Peyer's patch (tissue), 4 donors: ENCODE data around the gene GJB2. TPM values are rescaled to one million over a fixed set of nuclear protein-coding genes. Genes with fewer than 3 reads are reported as not detected.

Experiments
- DNase-seq, 3 donors: peaks; one replicate each; pipeline ENCODE4 v3.0.0-alpha.2; 2017 to 2019
- H3K27ac ChIP-seq, 4 donors: fragments of 200-600 bp; sonication (generic); one replicate each; pipeline ENCODE4 v1.5.1; 2016 to 2019
- H3K27me3 ChIP-seq, 2 donors: fragments of 200-600 bp; sonication (generic); one replicate each; pipeline ENCODE4 v1.5.1; 2019
- H3K36me3 ChIP-seq, 3 donors: fragments of 200-600 bp; sonication (generic); one replicate each; pipeline ENCODE4 v1.5.1; 2016 to 2019
- H3K4me1 ChIP-seq, 4 donors: fragments of 200-600 bp; sonication (generic); one replicate each; pipeline ENCODE4 v1.5.1; 2016 to 2019
- H3K4me3 ChIP-seq, 4 donors: fragments of 200-600 bp; sonication (generic); 1 replicate in 3 of 4; 2 replicates in 1 of 4; pipeline ENCODE4 v1.5.1; 2016 to 2019; ENCODE audit warnings: mild to moderate bottlenecking in 1 of 4
- H3K9me3 ChIP-seq, 4 donors: fragments of 200-600 bp; sonication (generic); one replicate each; pipeline ENCODE4 v1.5.1; 2016 to 2019; ENCODE audit warnings: mild to moderate bottlenecking in 1 of 4
- CTCF ChIP-seq, 6 experiments: fragments of 450-650 bp in 4 of 6; fragments of 200-600 bp in 2 of 6; sonication (generic) in 1 of 6; IDR thresholded peaks; one replicate each; pipeline ENCODE4 v1.5.1; 2017 to 2019; ENCODE audit warnings: antibody characterized with exemption in 6 of 6, mild to moderate bottlenecking in 3 of 6, moderate library complexity in 1 of 6
- POLR2A ChIP-seq, 2 donors: fragments of 450-650 bp; IDR thresholded peaks; one replicate each; pipeline ENCODE4 v1.5.1; 2017; ENCODE audit warnings: antibody characterized with exemption in 2 of 2, mild to moderate bottlenecking in 2 of 2, moderate library complexity in 2 of 2
- total RNA-seq, 4 donors: library from RNA; depleted of rRNA; stranded (reverse); fragments of >200 nt; gene quantifications; one replicate each; pipeline ENCODE4 v1.1.0, GENCODE V29; 2016

Gene GJB2
- total RNA-seq, 4 donors from 2014 or later: 3.3 to 25.7 (median 14.1) TPM

DNA sequence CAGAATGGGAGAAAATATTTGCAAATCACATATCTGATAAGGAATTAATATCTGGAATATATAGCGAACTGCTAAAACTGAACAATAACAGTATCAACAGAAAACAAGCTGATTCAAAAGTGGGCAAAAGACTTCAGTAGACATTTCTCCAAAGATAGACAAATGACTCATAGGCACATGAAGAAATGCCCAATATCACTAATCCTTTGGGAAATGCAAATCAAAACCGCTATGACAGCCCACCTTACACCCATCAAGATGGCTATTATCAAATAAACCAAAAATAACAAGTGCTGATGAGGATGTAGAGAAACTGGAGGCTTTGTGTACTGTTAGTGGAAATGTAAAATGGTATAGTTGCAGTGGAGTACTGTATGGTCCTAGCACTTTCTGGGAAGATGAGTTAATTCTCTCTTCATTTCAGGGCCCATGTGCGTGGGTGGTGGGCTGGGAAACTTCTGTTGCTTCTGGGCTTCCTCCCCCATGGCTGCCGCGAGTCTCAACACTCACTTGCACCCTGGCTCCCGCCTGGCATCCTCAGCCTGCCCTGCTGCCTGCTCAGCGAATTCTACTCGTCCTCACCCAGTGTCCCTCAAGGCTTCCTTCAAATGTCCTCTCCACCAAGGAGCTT is 19.5 kb downstream of the GJB2 start:
- Histone ChIP-seq H3K4me3 (no peak overlapping the region), H3K9me3 (no peaks in the 10 kb centered on the region), H3K27me3 (no peaks in the 10 kb centered on the region), H3K36me3 (no peaks in the 10 kb centered on the region), H3K27ac (no peak overlapping the region), H3K4me1 (no peaks in the 10 kb centered on the region)
- DNase-seq: no peak
- TF ChIP-seq CTCF (IDR thresholded peaks at IDR 0.05): no peak
- TF ChIP-seq POLR2A (IDR thresholded peaks at IDR 0.05): no peak

GRCh38 chr13:20171364-20171763 is 21.4 kb downstream of the GJB2 start:
- Histone ChIP-seq H3K4me3 (no peak overlapping the region), H3K27ac (no peak overlapping the region), H3K27me3 (no peaks in the 10 kb centered on the region), H3K9me3 (no peaks in the 10 kb centered on the region), H3K36me3 (no peaks in the 10 kb centered on the region), H3K4me1 (no peaks in the 10 kb centered on the region)
- no peak for DNase-seq
- no peak for TF ChIP-seq POLR2A (IDR thresholded peaks at IDR 0.05)
- no peak for TF ChIP-seq CTCF (IDR thresholded peaks at IDR 0.05)

GRCh38 chr13:20170921-20171320 is 21.8 kb downstream of the GJB2 start:
- no peaks in the 10 kb centered on the region for H3K36me3 ChIP-seq
- no peak overlapping the region for H3K4me3 ChIP-seq
- no peak for DNase-seq
- H3K27ac ChIP-seq: no peak overlapping the region
- H3K4me1 ChIP-seq: no peaks in the 10 kb centered on the region
- no peaks in the 10 kb centered on the region for H3K27me3 ChIP-seq
- H3K9me3 ChIP-seq: no peaks in the 10 kb centered on the region
- TF ChIP-seq POLR2A (IDR thresholded peaks at IDR 0.05): no peak
- no peak for TF ChIP-seq CTCF (IDR thresholded peaks at IDR 0.05)

GRCh38 chr13:20168396-20168795 is 24.3 kb downstream of the GJB2 start:
- H3K27me3 ChIP-seq: no peaks in the 10 kb centered on the region

DNA sequence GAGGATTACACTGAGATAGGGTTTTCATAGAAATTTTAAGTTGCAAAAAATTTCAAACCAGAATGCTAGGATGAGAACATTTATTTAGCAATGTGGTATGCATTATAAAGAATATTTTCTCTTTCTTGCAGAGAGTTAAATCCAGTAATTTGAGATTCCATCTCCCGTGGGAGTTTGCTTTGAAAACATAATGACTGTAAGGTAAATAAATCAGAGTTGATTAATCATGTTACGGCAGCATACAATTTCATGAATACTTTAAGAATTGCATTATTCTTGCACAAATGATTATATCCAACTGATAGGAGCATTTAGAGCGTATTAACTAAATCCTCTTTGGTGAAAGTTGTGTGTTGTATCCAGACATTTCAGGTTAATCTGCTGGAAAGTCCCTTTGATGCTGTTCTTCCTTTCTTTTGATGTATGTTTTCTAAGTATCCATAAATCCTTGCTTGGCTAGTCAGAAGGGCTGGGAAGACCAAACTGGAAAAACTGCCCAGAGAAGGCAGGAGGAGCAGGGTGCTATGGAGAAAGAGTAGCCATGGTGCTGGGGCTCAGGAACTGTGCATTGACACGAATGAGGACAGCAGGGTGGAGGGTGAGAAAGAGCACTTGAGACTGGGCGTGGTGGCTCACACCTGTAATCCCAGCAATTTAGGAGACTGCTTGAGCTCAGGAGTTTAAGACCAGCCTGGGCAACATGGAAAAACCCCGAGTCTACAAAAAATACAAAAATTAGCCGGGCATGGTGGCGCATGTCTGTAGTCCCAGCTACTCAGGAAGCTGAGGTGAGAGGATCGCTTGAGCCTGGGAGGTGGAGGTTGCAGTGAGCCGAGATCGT is 27.1 kb downstream of the GJB2 start:
- Histone ChIP-seq H3K4me3 (no peak overlapping the region), H3K4me1 (peaks cover 0 to 12% (median 5%) of the 10 kb centered on the region in 4 donors), H3K36me3 (no peaks in the 10 kb centered on the region), H3K27ac (no peak overlapping the region), H3K9me3 (no peaks in the 10 kb centered on the region), H3K27me3 (peaks cover 0 to 11% of the 10 kb centered on the region in 2 donors)
- DNase-seq: no peak
- TF ChIP-seq CTCF (IDR thresholded peaks at IDR 0.05) (no peak), POLR2A (IDR thresholded peaks at IDR 0.05) (no peak)

More at GRCh38 chr13:20168396-20168795, 24.3 kb downstream of the GJB2 start:
- no peak overlapping the region for H3K27ac ChIP-seq
- H3K4me1 ChIP-seq: no peaks in the 10 kb centered on the region
- no peaks in the 10 kb centered on the region for H3K9me3 ChIP-seq
- no peaks in the 10 kb centered on the region for H3K36me3 ChIP-seq
- H3K4me3 ChIP-seq: no peak overlapping the region
- TF ChIP-seq POLR2A (IDR thresholded peaks at IDR 0.05) (no peak), CTCF (IDR thresholded peaks at IDR 0.05) (no peak)
- DNase-seq: no peak
